COR-L47 (cell line): ENCODE data around the gene AGER.
"Not testable (repeated sequence)": the region's sequence is repeated elsewhere in the genome, so short reads cannot be mapped to it uniquely, and the experiment has no call there.

Source experiments
- DNase-seq: peaks from one replicate; lab custom pipeline; 2025; lab: John Stamatoyannopoulos, UW

The AGER gene

GRCh38 chr6:32148289-32149091 lies 35.6 kb downstream of the AGER start:
- DNase-seq = no peak

GRCh38 chr6:32147401-32148132 lies 36.5 kb downstream of the AGER start:
- DNase-seq = no peak

- DNase-seq = no peak
Observed at GRCh38 chr6:32146687-32147086, 37.4 kb downstream of the AGER start.

- no peak for DNase-seq
Observed at GRCh38 chr6:32146287-32146686, 37.8 kb downstream of the AGER start.

- not testable (repeated sequence) for DNase-seq
Observed at GRCh38 chr6:32144238-32144637, 39.8 kb downstream of the AGER start.

GRCh38 chr6:32140420-32141046 lies 43.5 kb downstream of the AGER start:
- DNase-seq = no peak

- no peak for DNase-seq
Observed at GRCh38 chr6:32139590-32139989, 44.5 kb downstream of the AGER start.

- no peak for DNase-seq
Observed at GRCh38 chr6:32137454-32137853, 46.6 kb downstream of the AGER start.

GRCh38 chr6:32133786-32134185 lies 50.3 kb downstream of the AGER start:
- no peak for DNase-seq

GRCh38 chr6:32132110-32132509 lies 51.9 kb downstream of the AGER start:
- DNase-seq = no peak

GRCh38 chr6:32131439-32131948 lies 52.6 kb downstream of the AGER start:
- no peak for DNase-seq
